ENCODE measurements around the gene CTNNA3.

CTNNA3 gene

DNA sequence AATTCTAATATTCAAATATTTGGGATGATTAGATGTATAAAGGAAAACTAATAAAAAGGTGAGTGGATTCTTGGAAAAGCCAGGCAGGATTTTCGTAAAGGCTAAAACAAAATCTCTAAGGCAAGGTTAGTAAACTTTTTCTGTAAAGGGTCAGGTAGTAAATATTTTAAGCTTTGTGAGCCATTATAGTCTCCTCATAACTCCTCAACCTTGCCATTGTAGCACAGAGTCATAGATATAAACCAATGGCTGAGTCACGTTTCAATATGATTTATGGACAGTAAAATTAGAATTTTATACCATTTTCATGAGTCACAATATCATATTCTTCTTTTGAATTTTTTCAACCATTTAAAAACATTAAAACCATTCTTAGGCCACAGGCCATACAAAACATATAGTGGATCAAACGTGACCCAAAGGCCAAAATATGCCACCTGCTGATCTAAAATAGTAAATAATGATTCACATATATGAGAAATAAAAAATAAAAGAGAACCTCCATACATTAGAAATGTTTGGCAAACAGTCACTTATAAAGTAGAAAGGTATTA is 1422.0 kb downstream of the CTNNA3 start:
- DNase-seq = no peak

DNA sequence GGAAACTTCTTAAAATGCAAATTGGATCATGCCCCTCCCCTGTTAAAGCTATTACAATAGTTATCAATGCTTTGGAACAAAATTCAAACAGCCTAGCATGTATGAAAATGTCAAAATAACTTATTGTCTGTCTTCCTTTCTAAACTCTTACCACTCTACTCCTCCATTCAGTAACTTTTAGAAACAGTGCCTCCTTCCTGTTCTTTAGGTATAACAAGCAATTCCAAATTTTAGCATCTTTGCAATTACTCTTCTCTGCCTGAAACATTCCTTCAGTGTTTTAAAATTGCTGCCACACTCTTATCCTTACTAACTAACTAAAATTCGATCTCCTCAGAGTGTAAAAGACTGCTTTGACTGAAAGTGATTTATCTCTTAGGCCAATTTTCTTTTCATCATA is 1430.6 kb downstream of the CTNNA3 start:
- DNase-seq = no peak

DNA sequence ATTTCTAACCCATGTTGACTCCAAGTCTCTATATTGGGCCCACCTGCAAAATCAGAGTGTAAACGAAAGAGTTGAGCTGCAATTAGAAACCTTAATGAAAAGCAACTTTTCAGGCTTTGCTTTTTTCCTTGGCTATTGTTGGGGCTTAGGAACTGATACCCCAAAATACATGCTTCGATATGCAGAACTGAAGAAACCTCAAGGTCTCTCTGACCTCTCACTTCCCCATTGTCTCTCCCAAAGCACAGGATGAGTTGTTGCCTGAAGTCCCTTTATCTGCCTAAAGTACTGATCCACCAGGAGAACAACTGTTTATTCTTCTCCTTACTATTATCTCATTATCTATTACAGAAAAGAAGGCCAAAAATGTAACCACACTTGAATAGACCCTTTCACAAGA is 1436.2 kb downstream of the CTNNA3 start:
- no peak for DNase-seq

DNA sequence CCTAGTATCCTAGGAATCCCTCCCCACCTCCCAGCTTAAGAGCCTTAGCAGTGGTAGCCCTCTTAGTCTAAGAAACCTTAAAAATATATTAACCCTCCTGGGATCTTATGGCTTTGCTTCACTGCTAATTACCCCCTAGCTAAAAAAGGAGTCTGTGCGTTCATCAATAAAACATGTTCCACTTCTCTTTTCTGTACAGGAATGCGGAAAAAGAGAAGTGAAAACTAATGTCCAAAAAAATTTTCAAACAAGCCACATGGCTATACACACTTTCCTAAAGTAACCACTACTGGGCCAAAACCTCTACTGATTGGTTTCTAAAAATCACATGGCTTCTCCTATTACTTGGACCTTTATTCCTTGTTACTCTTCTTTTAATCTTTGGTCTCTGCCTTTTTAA is 1437.3 kb downstream of the CTNNA3 start:
- no peak for DNase-seq

DNA sequence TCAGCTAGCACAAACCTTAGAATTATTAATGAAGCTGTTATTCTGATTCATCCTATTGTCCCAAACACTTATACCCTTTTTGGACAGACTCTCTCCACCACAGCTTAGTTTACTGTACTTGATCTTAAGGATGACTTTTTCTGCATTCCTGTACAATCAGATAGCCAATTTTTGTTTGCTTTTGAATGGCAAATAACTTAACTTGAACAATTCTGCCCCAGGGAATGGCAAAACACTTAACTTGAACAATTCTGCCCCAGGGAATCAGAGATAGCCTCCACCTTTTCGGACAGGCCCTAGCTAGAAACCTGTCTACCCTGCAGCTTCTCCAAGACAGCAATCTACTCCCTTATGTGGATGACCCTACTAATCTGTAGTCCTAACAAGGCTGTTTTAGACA is 1438.2 kb downstream of the CTNNA3 start:
- DNase-seq = no peak

- DNase-seq = no peak
Observed at GRCh38 chr10:66252986-66253385, 1443.0 kb downstream of the CTNNA3 start.

GRCh38 chr10:66246177-66246576 is 1449.8 kb downstream of the CTNNA3 start:
- no peak for DNase-seq

DNA sequence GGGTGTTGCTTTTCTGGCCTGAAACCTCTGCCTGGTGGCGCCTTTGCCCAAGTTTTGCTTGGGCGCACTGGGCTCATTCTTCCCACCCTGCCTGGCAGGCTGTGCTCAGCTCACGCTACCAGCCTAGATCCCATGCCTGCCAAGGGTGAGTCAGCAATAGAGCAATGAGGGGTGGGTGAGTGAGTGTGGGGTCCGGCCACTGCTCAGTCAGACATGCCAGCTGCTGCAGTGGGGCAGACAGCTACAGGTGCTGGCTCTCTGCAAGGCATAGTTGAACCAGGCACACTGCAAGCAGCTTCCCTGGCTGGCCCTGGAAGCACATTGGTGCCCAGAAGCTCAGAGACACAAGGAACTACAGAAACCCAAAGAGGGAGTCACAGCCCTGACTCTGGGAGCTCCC is 1451.0 kb downstream of the CTNNA3 start:
- no peak for DNase-seq

- no peak for DNase-seq
Observed at GRCh38 chr10:66242885-66243284, 1453.1 kb downstream of the CTNNA3 start.

- DNase-seq = no peak
Observed at GRCh38 chr10:66239062-66239461, 1456.9 kb downstream of the CTNNA3 start.

- no peak for DNase-seq
Observed at GRCh38 chr10:66238343-66238742, 1457.7 kb downstream of the CTNNA3 start.

- no peak for DNase-seq
Observed at GRCh38 chr10:66234872-66235271, 1461.1 kb downstream of the CTNNA3 start.

- DNase-seq = no peak
Observed at GRCh38 chr10:66228887-66229286, 1467.1 kb downstream of the CTNNA3 start.

DNA sequence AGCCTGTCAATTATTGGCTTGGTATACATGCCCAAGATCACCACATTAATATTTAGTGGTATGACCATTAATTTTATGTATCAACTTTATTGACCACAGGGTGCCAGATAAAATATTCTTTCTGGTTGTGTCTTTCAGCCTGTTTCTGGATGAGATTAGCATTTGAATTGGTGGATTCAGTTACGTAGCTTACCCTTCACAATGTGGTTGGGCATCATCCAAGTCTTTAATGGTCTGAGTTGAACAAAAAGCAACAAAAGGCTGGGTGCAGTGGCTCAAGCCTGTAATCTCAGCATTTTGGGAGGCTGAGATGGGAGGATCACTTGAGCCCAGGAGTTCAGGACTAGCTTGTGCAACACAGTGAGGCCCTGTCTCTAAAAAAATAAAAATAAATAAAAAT is 1472.3 kb downstream of the CTNNA3 start:
- DNase-seq = no peak

GRCh38 chr10:66222462-66223046 is 1473.4 kb downstream of the CTNNA3 start:
- no peak for DNase-seq

DNA sequence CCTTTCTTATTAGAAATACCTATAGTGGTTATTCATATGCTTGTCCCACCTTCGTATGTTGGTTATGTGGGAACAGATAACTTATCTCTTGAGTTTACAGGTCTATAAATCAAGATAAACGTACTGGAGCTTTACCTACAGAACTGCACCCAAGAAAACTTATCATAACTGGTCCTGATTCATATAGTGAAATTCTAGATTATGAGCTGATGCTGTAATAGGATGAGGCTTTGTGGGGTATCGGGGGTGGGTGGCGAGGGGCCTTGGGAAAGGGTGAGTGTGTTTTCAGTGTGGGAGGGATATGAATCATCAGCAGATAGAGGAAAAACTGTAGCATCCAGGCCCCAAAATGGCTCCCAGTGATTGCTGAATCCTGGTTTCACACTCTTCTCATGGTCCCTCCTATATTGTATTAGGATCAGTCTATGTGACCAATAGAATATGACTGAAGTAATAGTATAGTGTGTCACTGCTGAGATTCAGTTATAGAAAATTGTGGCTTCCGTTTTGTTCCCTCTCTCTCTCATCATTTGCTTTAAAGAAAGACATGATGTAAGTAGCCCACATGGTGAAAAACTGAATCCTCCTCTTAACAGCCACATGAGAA is 1476.9 kb downstream of the CTNNA3 start:
- DNase-seq = peak in 1 of 5 experiments; percentile 34

DNA sequence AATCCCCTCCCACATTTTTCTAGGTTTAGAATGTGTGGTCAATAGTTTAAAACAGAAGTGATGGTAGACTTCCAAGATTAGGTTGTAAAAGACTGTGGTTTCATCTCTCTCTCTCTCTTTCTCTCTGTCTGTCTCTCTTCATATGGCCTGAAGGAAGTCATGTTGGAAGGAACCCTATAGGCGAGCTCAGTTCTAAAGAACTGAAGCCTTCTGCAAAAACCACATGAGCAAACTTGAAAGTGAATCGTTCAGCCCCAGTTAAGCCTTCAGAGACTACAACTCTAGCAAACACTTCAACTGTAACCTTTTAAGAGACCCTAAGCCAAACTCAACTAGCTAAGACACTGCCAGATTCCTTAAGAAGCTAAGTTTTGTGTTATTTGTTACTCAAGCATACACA is 1477.7 kb downstream of the CTNNA3 start:
- peak in 1 of 5 experiments; percentile 61 for DNase-seq

DNA sequence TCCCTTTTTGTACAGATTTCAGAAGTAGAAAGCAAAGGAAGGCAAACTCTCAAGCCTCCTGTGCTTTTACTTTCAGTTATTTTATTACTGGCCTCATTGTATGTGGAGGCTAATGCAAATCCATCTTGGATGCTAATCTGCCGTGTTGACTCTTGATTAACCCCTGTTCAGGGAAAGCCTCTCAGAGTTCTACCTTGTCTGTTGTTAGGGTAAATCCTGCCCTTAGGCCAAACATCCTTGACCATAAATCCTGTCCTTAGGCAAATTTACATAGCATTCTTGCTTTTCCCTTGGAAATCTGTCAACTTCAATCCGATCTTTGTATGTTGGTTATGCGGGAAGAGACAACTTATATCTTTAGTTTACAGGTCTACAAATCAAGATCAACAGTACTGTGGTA is 1480.1 kb downstream of the CTNNA3 start:
- DNase-seq = no peak

DNA sequence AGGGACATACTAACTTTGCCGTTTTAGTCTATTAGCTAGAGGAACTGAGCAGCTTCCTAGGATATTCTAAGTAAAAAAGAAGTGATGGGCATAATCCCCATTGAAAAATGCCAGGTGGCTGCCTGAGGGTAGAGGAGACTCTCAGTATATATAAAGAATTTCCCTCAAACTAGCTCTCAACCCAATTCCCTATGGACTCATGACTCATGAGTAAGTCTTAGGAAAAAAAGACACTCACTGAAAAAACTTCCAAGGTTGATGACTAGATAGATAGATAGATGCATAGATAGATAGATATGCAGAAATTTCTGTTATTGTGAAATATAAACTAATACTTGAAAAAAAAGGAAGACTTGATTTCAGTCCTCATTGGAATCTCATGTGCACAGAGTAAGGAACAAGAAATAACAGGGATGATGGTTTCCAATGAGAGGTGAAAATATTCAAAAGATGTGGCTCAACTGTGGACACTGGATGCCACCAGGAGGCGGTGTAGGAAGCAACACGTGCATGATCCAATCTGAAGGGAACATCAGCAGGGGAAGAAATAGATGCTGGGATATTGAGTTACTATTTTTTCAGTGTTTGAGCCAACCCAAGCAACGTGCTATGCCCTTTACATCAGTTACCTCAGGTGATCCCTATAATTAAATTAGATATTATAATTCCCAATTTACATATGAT is 1481.1 kb downstream of the CTNNA3 start:
- DNase-seq = no peak

- DNase-seq = no peak
Observed at GRCh38 chr10:66209025-66209424, 1487.0 kb downstream of the CTNNA3 start.

DNA sequence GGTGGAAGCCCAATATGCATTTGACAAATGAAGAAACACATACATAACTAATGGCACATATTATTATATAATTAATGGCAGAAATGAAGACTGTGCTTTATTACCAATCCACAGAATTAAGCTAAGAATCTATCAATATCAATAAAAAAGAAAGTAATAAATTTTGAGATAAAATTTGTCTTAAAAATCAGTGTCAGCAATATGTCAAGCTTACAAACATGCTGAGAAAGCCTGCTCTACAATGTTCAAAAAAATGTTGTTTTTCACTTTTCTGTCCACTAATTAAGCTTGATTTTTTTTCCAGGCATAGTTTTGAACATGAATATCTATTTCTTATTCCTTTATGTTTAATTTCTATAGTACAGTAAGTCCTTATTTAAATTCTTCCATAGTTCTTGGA is 1491.2 kb downstream of the CTNNA3 start:
- DNase-seq = no peak

DNA sequence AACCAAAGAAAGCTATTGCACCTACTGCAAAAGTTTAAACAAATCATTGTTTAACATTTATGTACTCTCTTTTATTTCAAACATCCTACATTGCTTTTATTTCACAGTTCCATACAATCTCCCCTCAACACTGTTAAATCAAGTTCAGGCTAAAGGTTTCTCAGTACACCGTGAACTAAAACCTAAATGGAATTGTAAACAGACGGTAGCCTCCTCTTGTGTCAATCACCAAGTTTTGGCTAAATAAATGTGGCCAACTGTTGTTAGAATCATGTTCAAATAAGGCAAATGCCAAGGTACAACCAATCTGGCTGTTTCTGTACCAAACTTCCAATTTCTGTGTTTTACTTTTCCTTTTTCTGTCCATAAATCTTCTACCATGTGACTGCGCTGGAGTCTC is 1493.9 kb downstream of the CTNNA3 start:
- DNase-seq = no peak

GRCh38 chr10:66192162-66192831 is 1503.7 kb downstream of the CTNNA3 start:
- no peak for DNase-seq

DNA sequence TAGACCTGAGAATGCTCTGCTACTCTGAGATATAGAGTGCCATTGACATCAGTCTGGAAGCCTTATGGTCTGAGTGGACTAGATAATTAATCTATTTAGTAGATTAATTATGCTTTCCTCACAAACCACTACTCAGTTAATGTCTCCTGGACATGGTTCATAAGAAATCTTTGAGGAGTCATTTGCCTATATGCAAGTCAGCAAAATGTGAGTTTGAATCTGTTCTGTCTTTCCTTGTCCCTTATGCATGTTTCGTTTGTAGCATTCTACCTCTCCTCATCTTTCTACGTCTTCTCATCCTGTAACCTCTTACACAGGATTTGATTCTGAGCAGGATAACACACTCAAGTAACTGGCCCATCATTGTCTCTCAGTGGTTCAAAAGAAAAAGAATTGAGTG is 1505.6 kb downstream of the CTNNA3 start:
- no peak for DNase-seq

All from T-helper 2 cell (primary cell).